Forelimb muscle (tissue), 1 donor: ENCODE data around the gene FYB2. TPM values are rescaled to one million over a fixed set of nuclear protein-coding genes. Genes with fewer than 3 reads are reported as not detected.

Source experiments
- DNase-seq: peaks from one replicate; pipeline ENCODE4 v3.0.0-alpha.2; 2013; ENCODE audit warnings: low read depth
- polyA plus RNA-seq: library from polyadenylated mRNA; unstranded; fragments of 120-200 nt; gene quantifications from one replicate; pipeline ENCODE4 v1.2.1, GENCODE V29; 2013; ENCODE audit not compliant: insufficient read length

The FYB2 gene
- polyA plus RNA-seq, 1 donor: 0.11 TPM

- no peak for DNase-seq
These were observed 104.0 kb downstream of the FYB2 start for GRCh38 chr1:56715156-56715555.

DNA sequence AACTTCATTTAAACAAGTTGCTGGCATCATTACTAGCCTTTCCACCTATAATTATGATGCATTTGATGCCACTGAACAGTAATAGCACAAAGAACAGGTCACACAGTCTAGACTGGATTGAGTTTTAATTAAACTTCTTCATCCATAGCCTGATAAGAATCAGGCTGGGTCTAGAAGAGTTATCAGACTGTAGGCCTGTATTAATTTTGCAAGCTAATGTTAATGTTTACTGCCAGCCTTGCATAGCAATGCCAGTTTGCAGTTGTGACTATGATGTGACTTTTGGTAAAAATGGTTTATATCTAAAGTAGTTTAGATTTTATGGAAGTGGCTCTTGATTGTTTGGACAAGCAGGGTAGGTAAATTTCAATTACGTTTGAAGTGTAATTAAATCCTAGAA, 106.1 kb downstream of the FYB2 start:
- no peak for DNase-seq

GRCh38 chr1:56712150-56712549, 107.1 kb downstream of the FYB2 start:
- DNase-seq: no peak

- DNase-seq: no peak
These were observed 108.6 kb downstream of the FYB2 start for GRCh38 chr1:56710646-56711045.

GRCh38 chr1:56709995-56710394, 109.2 kb downstream of the FYB2 start:
- DNase-seq: no peak

DNA sequence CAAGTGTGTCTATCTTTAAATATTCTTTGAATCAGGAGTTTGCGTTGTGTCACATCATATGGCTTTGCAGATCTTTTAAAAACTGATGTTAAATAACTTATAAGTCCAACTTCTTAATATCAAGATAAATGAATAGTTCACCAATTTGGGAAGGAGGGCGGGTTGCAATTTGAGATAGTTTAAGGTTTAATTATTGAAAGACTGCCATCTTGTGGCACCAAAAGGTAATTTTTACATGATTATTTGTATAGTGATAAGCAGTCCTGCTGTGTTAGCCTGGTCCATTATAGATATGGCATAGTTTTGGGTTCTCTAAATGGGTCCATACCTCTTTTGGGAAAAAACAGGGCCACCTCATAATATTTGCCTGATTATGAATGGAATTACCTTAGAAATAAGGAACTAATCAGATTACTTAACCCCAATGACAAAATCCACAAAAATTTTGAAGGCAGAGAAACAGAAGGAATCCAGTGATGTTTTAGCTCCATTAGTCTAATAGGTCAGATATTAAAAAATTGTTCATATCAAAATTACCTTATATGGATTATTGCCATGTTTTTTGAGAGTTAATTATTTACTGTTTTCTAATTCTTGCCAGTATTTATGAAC, 109.8 kb downstream of the FYB2 start:
- peak; percentile 43 for DNase-seq

- no peak for DNase-seq
These were observed 111.8 kb downstream of the FYB2 start for GRCh38 chr1:56707379-56707778.

DNA sequence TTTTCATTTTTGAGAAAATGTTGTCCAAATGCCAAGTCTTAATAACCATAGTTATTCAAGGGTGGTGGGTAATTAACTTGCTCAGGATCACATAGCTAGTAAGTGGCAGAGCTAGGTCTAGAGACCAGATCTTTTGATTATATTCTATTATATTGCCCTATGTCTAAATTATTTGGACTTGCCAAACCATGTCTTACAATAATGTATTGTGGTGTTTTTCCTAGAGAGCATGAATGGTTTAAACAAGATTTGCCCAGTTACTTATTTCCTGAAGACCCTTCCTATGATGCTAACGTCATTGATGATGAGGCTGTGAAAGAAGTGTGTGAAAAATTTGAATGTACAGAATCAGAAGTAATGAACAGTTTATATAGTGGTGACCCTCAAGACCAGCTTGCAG, 115.5 kb downstream of the FYB2 start:
- no peak for DNase-seq

GRCh38 chr1:56696663-56697062, 122.5 kb downstream of the FYB2 start:
- DNase-seq: no peak

DNA sequence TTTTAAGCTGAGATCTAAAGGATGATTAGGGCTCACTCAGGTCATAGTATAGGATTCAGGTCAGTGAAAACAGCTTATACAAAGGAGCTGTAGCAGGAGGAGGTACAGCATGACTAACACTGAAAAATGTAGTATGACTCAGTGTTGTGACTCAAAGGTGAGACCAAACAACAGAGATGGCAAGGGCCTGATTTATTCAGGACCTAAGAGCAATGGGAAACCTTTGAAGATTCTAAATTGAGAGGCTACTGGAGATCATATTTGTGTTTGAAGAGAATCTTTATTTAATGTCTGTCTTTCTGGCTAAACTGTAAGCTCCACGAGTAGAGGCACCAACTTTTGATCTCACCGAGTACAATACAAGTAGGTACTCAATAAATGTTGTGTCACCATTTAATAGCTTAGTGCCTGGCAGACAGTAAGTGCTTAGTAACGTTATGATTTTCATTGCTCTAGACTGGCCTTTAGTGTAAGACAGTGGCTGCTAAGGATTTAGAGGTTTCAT, 130.6 kb downstream of the FYB2 start:
- DNase-seq: no peak

DNA sequence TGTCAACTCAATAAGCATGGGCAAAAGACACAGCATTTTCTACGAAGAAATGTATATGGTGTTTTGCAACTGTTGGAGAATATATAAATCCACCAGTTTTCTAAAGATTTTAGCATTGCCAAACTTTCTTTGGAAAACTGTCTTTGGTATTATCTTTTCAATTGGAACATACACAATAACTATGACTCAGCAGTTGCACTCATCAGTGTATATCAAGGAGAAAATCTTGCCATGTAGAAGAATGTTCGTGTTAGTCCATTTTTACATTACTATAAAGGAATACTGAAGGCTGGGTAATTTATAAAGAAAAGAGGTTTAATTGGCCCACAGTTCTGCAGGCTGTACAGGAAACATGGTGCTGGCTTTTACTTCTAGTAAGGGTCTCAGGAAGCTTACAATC, 133.0 kb downstream of the FYB2 start:
- DNase-seq: no peak

GRCh38 chr1:56683569-56683968, 135.6 kb downstream of the FYB2 start:
- DNase-seq: no peak

DNA sequence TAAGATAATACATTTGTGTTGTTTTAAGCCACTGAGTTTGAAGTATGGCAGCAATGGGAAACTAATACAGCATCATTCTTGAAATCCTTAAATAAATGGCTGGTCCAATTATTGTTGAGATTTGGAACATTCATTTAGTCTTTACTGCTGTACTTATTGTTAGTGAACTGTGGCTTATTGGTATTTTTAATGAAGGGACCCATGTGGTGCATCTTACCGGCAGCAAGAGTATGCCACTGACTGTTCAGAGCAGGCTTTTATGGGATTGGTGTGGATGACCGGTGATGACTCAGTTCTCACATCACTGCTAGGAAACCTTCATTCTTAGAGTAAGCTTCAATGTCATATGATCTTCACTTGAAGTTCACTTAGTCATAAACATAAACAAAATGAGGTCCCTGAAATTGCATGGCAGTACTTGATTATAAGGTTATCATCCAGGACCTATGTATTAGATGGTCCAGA, 142.6 kb downstream of the FYB2 start:
- DNase-seq: no peak

DNA sequence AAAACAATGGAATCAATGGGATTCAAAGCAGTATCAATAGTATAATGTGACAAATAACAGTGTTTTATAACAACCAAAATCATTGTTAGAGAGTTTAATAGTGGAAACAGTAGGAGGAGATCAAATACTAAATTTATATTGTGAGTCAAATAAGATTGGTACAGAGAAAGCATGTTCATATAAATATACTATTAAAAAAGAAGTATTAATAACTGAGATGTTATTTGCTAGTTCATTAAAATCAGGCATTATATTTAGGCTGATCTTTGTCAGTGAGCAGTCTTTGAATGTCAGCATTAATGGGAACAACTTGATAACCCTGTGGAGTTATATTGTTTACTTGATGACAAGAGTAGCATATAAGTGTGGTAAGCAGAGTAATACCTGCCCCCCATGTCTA, 143.4 kb downstream of the FYB2 start:
- no peak for DNase-seq

- no peak for DNase-seq
These were observed 146.6 kb downstream of the FYB2 start for GRCh38 chr1:56672579-56672978.

- no peak for DNase-seq
These were observed 147.7 kb downstream of the FYB2 start for GRCh38 chr1:56671542-56671941.

DNA sequence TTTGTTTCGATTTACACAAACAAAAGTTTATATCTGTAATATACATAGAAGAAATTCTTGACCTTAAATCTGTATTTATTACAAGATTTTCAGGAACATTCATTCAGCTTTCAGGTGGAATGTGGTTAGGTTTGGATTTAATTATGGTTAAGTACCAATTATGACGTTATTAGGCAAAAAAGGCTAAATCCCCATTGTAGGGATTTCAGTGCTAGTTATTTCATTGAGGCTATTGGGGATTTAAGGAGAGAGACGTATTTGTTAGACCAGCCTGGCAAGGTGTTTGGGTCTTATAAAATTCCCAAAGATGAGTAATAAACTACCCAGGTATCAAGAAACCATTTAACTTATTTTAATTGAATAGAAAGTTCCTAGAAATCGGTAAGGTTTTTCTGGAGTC, 148.1 kb downstream of the FYB2 start:
- no peak for DNase-seq

GRCh38 chr1:56670350-56670749, 148.9 kb downstream of the FYB2 start:
- DNase-seq: no peak

Other genes with a start within 250 kb of the FYB2 start
- gene PLPP3, start 239.8 kb downstream of the FYB2 start, polyA plus RNA-seq: 95.5 TPM
- 36.4 TPM for gene PRKAA2, start 174.1 kb downstream of the FYB2 start, polyA plus RNA-seq
- not detected for gene C8A, start 35.4 kb upstream of the FYB2 start, polyA plus RNA-seq
- not detected for gene C8B, start 146.6 kb upstream of the FYB2 start, polyA plus RNA-seq